NCI-H510A (cell line): ENCODE measurements around the gene CARS1.

Source experiments
- DNase-seq: peaks from one replicate; lab custom pipeline; 2025; lab: John Stamatoyannopoulos, UW

Gene CARS1

GRCh38 chr11:2955906-2956476 lies 101.2 kb downstream of the CARS1 start:
- no peak for DNase-seq

GRCh38 chr11:2954263-2954662 lies 103.0 kb downstream of the CARS1 start:
- DNase-seq, result no peak

- no peak for DNase-seq
Measured at GRCh38 chr11:2952290-2952689, 104.9 kb downstream of the CARS1 start.

- no peak for DNase-seq
Measured at GRCh38 chr11:2951231-2952110, 105.8 kb downstream of the CARS1 start.
